GM12892 (cell line): ENCODE data around the gene TMEM41B.

ENCODE experiments used
- DNase-seq: peaks from one replicate; pipeline ENCODE4 v3.0.0; 2011; ENCODE audit not compliant: insufficient read length
- FAIRE-seq: peaks from 2 replicates; lab custom pipeline; 2011; peaks lifted over from hg19 to GRCh38; lab: Jason Lieb, UNC
- POLR2A ChIP-seq: IDR thresholded peaks from 2 replicates; pipeline ENCODE4 v1.6.1; 2011; ENCODE audit warnings: low read depth, low read length, control low read depth
- POLR2AphosphoS5 ChIP-seq: IDR thresholded peaks from 2 replicates; pipeline ENCODE4 v1.6.1; 2011; ENCODE audit warnings: low read depth, low read length, control low read depth
- TAF1 ChIP-seq: IDR thresholded peaks from 2 replicates; pipeline ENCODE4 v1.6.1; 2011; ENCODE audit warnings: low read depth, mild to moderate bottlenecking, control low read depth, low read length, borderline replicate concordance

TMEM41B gene

DNA sequence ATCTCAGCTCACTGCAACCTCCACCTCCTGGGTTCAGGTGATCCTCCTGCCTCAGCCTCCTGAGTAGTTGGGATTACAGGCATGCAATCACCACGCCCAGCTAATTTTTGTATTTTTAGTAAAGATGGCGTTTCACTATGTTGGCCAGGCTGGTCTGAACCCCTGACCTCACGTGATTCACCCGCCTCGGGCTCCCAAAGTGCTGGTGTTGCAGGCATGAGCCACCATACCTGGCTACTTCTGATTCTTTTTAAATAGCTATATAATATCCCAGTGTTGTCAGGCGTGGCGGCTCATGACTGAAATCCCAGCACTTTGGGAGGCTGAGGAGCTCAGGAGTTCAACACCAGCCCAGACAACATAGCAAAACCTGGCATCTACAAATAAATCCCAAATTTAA, 20.7 kb downstream of the TMEM41B start:
- DNase-seq (no peak), FAIRE-seq (no peak)
- TF ChIP-seq POLR2A (no peak), POLR2AphosphoS5 (no peak), TAF1 (no peak)

DNA sequence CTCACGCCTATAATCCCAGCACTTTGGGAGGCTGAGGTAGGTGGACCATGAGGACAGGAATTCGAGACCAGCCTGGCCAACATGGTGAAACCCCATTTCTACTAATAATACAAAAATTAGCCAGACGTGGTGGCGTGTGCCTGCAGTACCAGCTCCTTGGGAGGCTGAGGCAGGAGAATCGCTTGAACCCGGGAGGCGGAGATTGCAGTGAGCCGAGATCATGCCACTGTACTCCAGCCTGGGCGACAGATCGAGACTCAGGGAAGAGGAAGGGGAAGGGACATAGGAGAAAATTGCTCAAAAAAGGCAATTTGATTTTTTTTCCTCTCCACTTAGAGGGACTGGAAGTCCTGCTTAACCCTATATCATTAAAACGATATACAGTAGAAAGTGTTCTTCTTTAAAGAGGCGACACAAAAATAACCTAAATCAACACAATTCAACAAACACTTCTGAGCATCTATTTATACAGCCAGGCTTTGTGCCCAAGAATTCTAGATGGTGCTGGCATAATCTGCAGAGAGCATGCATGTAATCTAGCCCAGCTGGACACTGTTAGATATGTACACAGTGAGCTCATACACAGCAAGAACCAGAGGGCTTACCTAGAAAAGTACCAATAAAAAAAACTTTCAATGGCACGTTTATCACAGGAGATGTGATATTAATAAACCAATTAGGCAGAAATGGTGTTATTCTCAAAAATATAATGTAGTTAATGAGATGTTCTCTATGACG, 28.4 kb downstream of the TMEM41B start:
- TF ChIP-seq POLR2A = no peak
- DNase-seq = no peak
- FAIRE-seq = no peak

DNA sequence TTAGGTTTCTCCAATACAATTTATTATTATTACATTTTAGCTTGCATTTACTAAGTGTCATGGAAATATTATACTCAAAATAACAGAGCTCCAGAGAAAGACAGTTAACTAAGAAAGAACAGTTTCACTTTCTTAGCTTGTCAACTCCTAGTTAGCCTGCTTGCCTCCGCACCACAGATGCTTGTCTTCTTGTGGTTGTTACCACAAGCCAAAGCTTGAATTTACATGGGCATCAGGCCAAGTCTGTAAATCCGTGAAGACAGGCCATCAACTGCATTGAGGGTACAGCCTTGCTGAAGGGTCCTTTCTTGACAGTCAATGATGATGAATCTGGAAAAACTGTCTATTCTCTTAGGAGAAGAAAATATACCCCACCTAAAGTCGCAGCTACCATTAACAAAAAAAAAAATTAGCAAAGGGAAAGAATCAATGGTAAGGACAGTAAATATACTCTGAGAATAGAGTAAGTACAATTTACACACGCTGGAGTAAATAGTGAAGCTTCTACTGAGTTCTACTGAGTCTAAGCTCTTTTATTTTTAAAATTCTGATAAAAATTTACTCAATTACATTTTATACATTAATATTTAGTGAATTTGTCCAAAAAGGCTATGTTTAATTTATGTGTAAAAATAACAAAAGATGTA, 33.6 kb downstream of the TMEM41B start:
- DNase-seq (no peak), FAIRE-seq (peak; percentile 96)
- TF ChIP-seq POLR2A (no peak), POLR2AphosphoS5 (no peak), TAF1 (no peak)

DNA sequence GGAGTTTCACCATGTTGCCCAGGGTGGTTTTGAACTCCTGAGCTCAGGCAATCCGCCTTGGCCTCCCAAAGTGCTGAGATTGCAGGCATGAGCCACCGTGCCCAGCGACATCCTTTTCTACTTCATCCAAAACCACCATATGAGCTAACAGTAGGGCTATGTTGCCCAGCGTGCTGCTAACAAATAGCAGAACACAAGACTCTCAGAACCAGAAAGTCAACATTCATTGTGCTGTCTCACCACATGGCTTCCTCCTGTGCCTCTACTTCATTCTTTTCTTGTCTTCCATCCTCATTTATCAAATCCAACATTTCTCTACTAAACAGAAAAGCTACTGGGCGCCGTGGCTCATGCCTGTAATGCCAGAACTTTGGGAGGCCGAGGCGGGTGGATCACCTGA, 37.2 kb downstream of the TMEM41B start:
- DNase-seq (no peak), FAIRE-seq (no peak)
- TF ChIP-seq TAF1 (no peak), POLR2A (no peak), POLR2AphosphoS5 (no peak)

DNA sequence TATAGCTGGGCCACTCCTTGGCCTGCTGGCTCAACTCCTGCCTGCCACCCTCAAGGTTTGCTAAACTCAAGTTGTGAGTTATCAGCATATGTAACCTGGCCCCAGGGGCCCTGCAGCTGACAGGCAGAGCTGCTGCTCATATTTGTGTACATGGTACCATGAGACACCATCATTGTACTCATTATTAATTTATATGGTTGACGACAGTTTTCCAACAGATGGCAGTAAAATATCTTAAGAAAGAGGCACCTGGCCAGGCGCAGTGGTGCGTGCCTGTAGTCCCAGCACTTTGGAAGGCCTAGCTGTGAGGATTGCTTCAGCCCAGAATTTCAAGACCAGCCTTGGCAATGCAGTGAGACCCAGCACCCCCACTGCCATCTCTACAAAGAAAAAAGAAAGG, 37.8 kb downstream of the TMEM41B start:
- no peak for FAIRE-seq
- TF ChIP-seq POLR2AphosphoS5 (no peak), TAF1 (no peak), POLR2A (no peak)

DNA sequence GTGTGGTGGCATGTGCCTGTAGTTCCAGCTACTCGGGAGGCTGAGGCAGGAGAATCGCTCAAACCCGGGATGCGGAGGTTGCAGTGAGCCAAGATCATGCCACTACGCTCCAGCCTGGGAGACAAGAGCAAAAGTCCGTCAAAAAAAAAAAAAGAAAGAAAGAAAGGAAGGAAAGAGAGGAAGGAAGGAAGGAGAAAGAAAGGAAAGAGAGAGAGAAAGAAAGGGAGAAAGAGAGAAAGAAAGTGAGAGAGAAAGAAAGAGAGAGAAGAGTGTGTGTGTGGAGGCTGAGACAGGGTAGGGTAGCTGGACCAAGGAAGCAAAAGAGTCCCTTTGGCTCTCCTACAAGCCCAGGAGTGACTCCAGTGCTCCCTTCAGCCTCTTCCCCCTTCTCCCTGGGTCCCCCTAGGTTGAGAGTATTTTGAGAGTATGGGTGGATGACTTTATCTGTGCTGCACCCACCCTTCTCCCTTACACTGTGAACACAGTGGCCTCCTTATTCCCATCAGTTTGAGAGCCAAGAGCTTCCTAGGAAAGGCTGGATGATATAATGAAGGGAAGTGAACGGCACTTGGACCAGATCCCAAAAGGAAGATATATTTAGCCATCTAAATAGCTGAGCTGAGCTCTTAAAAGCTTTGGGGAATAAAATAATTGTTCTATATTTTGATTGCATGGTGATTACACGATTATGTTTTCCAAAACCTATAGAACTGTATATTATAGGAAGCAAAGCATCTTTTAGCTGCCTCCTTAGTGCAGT, 39.7 kb downstream of the TMEM41B start:
- DNase-seq = no peak
- no peak for TF ChIP-seq TAF1
- TF ChIP-seq POLR2A = no peak
- no peak for TF ChIP-seq POLR2AphosphoS5
- FAIRE-seq = no peak

More for the DNA sequence above, 37.8 kb downstream of the TMEM41B start:
- no peak for DNase-seq

DNA sequence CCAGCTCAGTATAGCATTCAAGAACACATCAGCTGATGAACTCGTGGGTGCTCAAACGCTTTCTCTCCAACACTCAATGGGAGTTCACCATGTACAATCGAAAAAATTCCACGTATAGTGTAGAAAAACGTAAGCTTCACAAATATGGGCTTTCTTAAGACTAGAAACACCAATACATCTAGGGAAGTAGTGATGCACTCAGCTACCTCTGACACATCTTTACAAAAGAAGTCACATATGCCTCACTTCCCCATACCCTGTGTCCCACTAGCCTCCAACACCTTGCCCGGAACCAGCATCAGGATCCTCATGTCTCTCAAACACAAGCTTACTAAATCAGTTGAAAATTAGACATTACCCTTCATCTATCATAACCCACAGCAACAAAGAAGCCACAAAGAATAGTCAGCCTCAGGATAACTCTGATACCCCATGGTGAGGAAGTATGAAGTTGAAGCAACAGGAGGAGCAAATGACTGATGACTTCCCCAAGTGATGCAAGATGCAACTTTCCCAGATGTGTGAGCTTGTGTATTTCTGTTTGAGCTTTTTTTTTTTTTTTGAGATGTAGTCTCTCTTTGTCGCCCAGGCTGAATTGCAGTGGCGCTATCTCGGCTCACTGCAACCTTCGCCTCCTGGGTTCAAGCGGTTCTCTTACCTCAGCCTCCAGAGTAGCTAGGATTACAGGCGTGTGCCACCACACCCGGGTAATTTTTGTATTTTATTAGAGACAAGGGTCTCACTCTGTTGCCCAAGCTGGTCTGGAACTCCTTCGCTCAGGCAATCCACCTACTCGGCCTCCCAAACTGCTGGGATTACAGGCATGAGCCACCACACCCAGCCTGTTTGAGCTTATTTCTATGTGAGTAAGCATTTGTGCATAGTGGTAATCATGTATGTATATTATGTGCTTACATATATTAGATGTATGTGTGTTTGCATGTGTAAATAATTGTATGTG, 40.7 kb downstream of the TMEM41B start:
- no peak for DNase-seq
- peak; percentile 40 for FAIRE-seq
- TF ChIP-seq POLR2A (no peak), POLR2AphosphoS5 (no peak), TAF1 (no peak)

DNA sequence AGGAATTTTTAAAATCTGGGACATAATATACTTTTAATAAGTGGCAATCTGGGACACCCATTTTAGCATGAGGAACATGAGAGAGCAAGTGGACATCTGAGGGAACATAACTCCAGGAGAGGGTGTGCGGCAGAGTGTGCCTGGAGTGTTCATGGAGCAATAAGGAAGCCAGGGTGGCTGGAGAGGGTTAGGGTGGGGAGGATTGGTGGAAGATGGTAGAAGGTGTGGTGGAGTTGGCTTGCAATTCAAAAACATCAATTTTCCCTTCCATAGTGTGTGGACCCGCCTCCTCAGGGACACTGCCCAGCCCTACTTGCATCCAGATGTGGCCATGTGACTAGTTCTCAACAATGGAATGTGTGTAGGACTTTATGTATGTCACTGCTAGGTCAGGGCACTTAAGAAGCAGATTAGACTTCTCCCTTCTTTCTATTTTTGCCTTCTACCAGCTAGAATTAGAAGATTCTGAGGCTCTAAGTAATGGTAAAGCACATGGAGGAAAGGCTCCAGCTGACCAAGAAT, 44.8 kb downstream of the TMEM41B start:
- TF ChIP-seq POLR2A = no peak
- TF ChIP-seq POLR2AphosphoS5 = no peak
- no peak for TF ChIP-seq TAF1
- FAIRE-seq = peak; percentile 66
- no peak for DNase-seq

DNA sequence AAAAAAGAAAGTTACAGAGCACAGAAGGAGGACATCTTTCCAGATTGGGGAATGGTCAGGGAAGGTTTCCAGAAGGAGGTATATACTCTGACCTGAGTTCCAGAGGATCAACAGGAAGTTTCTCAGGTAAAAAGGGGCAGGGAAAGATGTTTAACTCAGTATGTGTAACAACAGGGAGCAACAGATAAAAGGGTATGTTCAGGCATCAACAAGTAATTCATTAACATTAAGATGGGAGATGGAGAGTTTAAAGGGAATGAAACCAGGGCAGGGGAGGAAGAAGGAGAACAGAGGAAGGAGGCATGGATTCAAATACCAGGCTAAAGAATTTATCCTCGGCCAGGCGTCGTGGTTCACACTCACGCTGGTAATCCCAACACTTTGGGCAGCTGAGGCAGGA, 46.7 kb downstream of the TMEM41B start:
- FAIRE-seq = no peak
- no peak for DNase-seq
- no peak for TF ChIP-seq TAF1
- no peak for TF ChIP-seq POLR2AphosphoS5
- TF ChIP-seq POLR2A = no peak

DNA sequence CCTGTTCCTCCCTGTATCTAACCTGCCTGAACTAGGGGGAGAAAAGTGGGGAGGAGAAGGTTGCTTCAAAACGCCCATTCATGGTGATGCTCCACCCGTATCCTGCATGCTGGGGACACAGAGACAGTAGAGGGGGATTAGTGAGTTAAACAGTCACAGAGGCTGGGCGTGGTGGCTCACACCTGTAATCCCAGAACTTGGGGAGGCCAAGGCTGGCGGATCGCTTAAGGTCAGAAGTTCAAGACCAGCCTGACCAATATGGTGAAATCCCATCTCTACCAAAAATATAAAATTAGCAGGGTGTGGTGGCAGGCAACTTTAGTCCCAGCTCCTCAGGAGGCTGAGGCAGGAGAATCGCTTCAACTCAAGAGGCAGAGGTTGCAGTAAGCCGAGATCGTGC, 47.5 kb downstream of the TMEM41B start:
- DNase-seq (no peak), FAIRE-seq (no peak)
- TF ChIP-seq POLR2A (no peak), POLR2AphosphoS5 (no peak), TAF1 (no peak)

DNA sequence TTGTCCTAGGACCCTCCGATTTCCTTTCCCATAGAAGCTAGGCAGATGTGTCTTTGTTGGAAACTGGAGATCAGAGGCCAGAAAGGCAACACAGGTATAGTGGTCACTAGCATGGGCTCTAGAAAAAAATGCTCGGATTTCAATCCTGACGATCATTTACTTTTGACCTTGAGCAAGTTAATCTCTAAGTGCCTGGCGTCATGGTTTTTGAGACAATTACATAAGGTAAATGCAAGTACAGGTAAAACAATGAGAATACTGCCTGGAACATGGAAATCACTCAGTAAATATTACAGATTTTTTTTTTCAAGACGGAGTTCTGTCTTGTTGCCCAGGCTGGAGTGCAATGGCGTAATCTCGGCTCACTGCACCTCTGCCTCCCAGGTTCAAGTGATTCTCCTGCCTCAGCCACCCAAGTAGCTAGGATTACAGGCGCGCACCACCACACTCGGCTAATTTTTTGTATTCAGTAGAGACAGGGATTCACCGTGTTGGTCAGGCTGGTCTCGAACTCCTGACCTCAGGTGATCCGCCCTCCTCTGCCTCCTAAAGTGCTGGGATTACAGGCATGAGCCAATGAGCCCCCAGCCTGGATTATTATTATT, 48.2 kb downstream of the TMEM41B start:
- DNase-seq (no peak), FAIRE-seq (peak; percentile 17)
- TF ChIP-seq POLR2A (no peak), TAF1 (no peak), POLR2AphosphoS5 (no peak)
